H9 (cell line): Measurements from ENCODE around the gene NECTIN4. TPM values are rescaled to one million over a fixed set of nuclear protein-coding genes. Genes with fewer than 3 reads are reported as not detected.

Experiments used
- DNase-seq: peaks from one replicate; pipeline ENCODE4 v3.0.0-alpha.2; 2017
- H2AFZ ChIP-seq: one replicate; pipeline ENCODE4 v1.6.1; 2013; ENCODE audit warnings: mild to moderate bottlenecking, low read length, control low read depth, moderate library complexity
- H2AK5ac ChIP-seq: 2 replicates; pipeline ENCODE4 v1.6.1; 2013; ENCODE audit warnings: low read length, control low read depth, mixed read lengths; ENCODE audit not compliant: insufficient read length
- H2BK120ac ChIP-seq: one replicate; pipeline ENCODE4 v1.6.1; 2013; ENCODE audit warnings: low read depth, mild to moderate bottlenecking, low read length, control low read depth, inconsistent platforms; ENCODE audit not compliant: poor library complexity, severe bottlenecking
- H2BK12ac ChIP-seq: 2 replicates; pipeline ENCODE4 v1.6.1; 2013; ENCODE audit warnings: low read length, control low read depth, mixed read lengths, low read depth; ENCODE audit not compliant: insufficient read length
- H2BK15ac ChIP-seq: 2 replicates; pipeline ENCODE4 v1.6.1; 2013; ENCODE audit warnings: low read depth, low read length, control low read depth
- H2BK20ac ChIP-seq: one replicate; pipeline ENCODE4 v1.6.1; 2013; ENCODE audit warnings: low read depth, mild to moderate bottlenecking, low read length, control low read depth, inconsistent platforms; ENCODE audit not compliant: poor library complexity, severe bottlenecking
- H2BK5ac ChIP-seq: 2 replicates; pipeline ENCODE4 v1.6.1; 2013; ENCODE audit warnings: low read length, control low read depth, mixed read lengths; ENCODE audit not compliant: insufficient read length
- H3K14ac ChIP-seq: 2 replicates; pipeline ENCODE4 v1.6.1; 2013; ENCODE audit warnings: low read length, control low read depth; ENCODE audit not compliant: insufficient read depth
- H3K18ac ChIP-seq: 2 replicates; pipeline ENCODE4 v1.6.1; 2013; ENCODE audit warnings: low read depth, mild to moderate bottlenecking, mixed read lengths, low read length, control low read depth; ENCODE audit not compliant: insufficient read length
- H3K23ac ChIP-seq: 2 replicates; pipeline ENCODE4 v1.6.1; 2013; ENCODE audit warnings: low read length, control low read depth, mixed read lengths, low read depth; ENCODE audit not compliant: insufficient read length
- H3K23me2 ChIP-seq: 2 replicates; pipeline ENCODE4 v1.6.1; 2013; ENCODE audit warnings: low read depth, mild to moderate bottlenecking, mixed read lengths, low read length, control low read depth; ENCODE audit not compliant: insufficient read length, poor library complexity, severe bottlenecking
- H3K27ac ChIP-seq: 2 replicates; pipeline ENCODE4 v1.5.1; 2013; ENCODE audit warnings: low read length, control low read depth, mixed read lengths, low read depth; ENCODE audit not compliant: insufficient read length
- H3K27me3 ChIP-seq: 2 replicates; pipeline ENCODE4 v1.6.1; 2013; ENCODE audit warnings: low read length, control low read depth, inconsistent platforms; ENCODE audit not compliant: insufficient read depth
- H3K4ac ChIP-seq: 2 replicates; pipeline ENCODE4 v1.6.1; 2013; ENCODE audit warnings: low read depth, mild to moderate bottlenecking, control low read depth, inconsistent platforms, low read length, moderate library complexity
- H3K4me1 ChIP-seq: 2 replicates; pipeline ENCODE4 v1.6.1; 2013; ENCODE audit warnings: low read length, control low read depth, inconsistent platforms; ENCODE audit not compliant: insufficient read depth
- H3K4me2 ChIP-seq: 2 replicates; pipeline ENCODE4 v1.6.1; 2013; ENCODE audit warnings: low read length, control low read depth, mixed read lengths; ENCODE audit not compliant: insufficient read length, insufficient read depth
- H3K56ac ChIP-seq: 2 replicates; pipeline ENCODE4 v1.6.1; 2013; ENCODE audit warnings: low read depth, mild to moderate bottlenecking, mixed read lengths, low read length, control low read depth; ENCODE audit not compliant: insufficient read length
- H3K79me1 ChIP-seq: 2 replicates; pipeline ENCODE4 v1.6.1; 2013; ENCODE audit warnings: low read depth, mild to moderate bottlenecking, moderate library complexity, low read length, control low read depth, inconsistent platforms; ENCODE audit not compliant: insufficient read depth, poor library complexity, severe bottlenecking
- H3K79me2 ChIP-seq: 2 replicates; pipeline ENCODE4 v1.6.1; 2013; ENCODE audit warnings: low read length, control low read depth, inconsistent platforms; ENCODE audit not compliant: insufficient read depth
- H3K9ac ChIP-seq: 2 replicates; pipeline ENCODE4 v1.6.1; 2013; ENCODE audit warnings: low read length, control low read depth, mixed read lengths; ENCODE audit not compliant: insufficient read length; ENCODE audit errors: extremely low read depth
- H3K9me3 ChIP-seq: one replicate; pipeline ENCODE4 v1.6.1; 2013; ENCODE audit warnings: low read depth, low read length, inconsistent platforms; ENCODE audit not compliant: control insufficient read depth
- H3T11ph ChIP-seq: one replicate; pipeline ENCODE4 v1.6.1; 2013; ENCODE audit warnings: mild to moderate bottlenecking, low read length, control low read depth, inconsistent platforms
- H4K20me1 ChIP-seq: one replicate; pipeline ENCODE4 v1.6.1; 2013; ENCODE audit not compliant: control insufficient read depth, insufficient read length, insufficient read depth
- H4K5ac ChIP-seq: 2 replicates; pipeline ENCODE4 v1.6.1; 2013; ENCODE audit warnings: low read depth, mild to moderate bottlenecking, mixed read lengths, low read length, control low read depth; ENCODE audit not compliant: insufficient read length
- H4K8ac ChIP-seq: replicated peaks from 2 replicates; pipeline ENCODE4 v1.6.1; 2013; ENCODE audit warnings: low read length, control low read depth, mixed read lengths, low read depth; ENCODE audit not compliant: insufficient read length
- H4K91ac ChIP-seq: 2 replicates; pipeline ENCODE4 v1.6.1; 2013; ENCODE audit warnings: low read depth, mild to moderate bottlenecking, moderate library complexity, mixed read lengths, low read length, control low read depth; ENCODE audit not compliant: insufficient read length
- H3K27ac Mint-ChIP-seq, 3 experiments: 2 replicates in 2 of 3; 3 replicates in 1 of 3; pipeline ENCODE4 v1.8.0; 2020 to 2021; ENCODE audit warnings: mixed read lengths in 3 of 3, mild to moderate bottlenecking in 1 of 3, moderate library complexity in 1 of 3
- H3K27me3 Mint-ChIP-seq: 2 replicates; pipeline ENCODE4 v1.8.0; 2021; ENCODE audit warnings: low read depth, mild to moderate bottlenecking, moderate library complexity, mixed read lengths
- H3K36me3 Mint-ChIP-seq, 3 experiments: 2 replicates in 2 of 3; 3 replicates in 1 of 3; pipeline ENCODE4 v1.8.0; 2020 to 2021; ENCODE audit warnings: low read depth in 3 of 3, mixed read lengths in 3 of 3; ENCODE audit not compliant: insufficient read depth in 1 of 3
- H3K4me1 Mint-ChIP-seq, 2 experiments: 2 replicates each; pipeline ENCODE4 v1.8.0; 2020; ENCODE audit warnings: mixed read lengths in 2 of 2
- H3K4me3 Mint-ChIP-seq, 2 experiments: 2 replicates in 1 of 2; 3 replicates in 1 of 2; pipeline ENCODE4 v1.8.0; 2020 to 2021; ENCODE audit warnings: mild to moderate bottlenecking in 2 of 2, mixed read lengths in 2 of 2, moderate library complexity in 1 of 2
- H3K9me3 Mint-ChIP-seq, 2 experiments: 2 replicates in 1 of 2; 3 replicates in 1 of 2; pipeline ENCODE4 v1.8.0; 2020; ENCODE audit warnings: mild to moderate bottlenecking in 2 of 2, mixed read lengths in 2 of 2, moderate library complexity in 1 of 2
- CTCF ChIP-seq: fragments of 200-600 bp; sonication (generic); conservative IDR thresholded peaks from 3 replicates; pipeline ENCODE4 v1.8.0; 2021; ENCODE audit warnings: antibody characterized with exemption, mild to moderate bottlenecking
- WGBS: extraction: QIAGEN DNeasy Blood & Tissue Kit; methylation state at CpG from one replicate; pipeline ENCODE4 v1.1.7; 2013; ENCODE audit warnings: missing lambda C conversion rate, low lambda C conversion rate, mixed read lengths; ENCODE audit not compliant: insufficient read length; ENCODE audit errors: extremely low coverage; 5-methylcytosine and 5-hydroxymethylcytosine counted together
- total RNA-seq: library from RNA; stranded (reverse); gene quantifications from 2 replicates; pipeline ENCODE4 v1.2.1, GENCODE V29; 2021

Gene NECTIN4
- total RNA-seq, 1 experiment from 2014 or later, result 0.33 TPM

GRCh38 chr1:161096530-161096929 is 7.2 kb upstream of the NECTIN4 start:
- no peak overlapping the region for H3K4me2 ChIP-seq
- H3K18ac ChIP-seq, result no peak overlapping the region
- H2AFZ ChIP-seq, result no peak overlapping the region
- H3K4me1 ChIP-seq, result no peaks in the 10 kb centered on the region
- H3K9me3 ChIP-seq, result no peaks in the 10 kb centered on the region
- no peak overlapping the region for H3K27ac ChIP-seq
- no peak overlapping the region for H2BK120ac ChIP-seq
- H2BK5ac ChIP-seq, result no peak overlapping the region
- TF ChIP-seq CTCF, result no peak
- no peak overlapping the region for H4K8ac ChIP-seq
- H3K56ac ChIP-seq, result no peak overlapping the region
- no peak overlapping the region for H2BK12ac ChIP-seq
- H3K79me1 ChIP-seq, result no peaks in the 10 kb centered on the region
- no peaks in the 10 kb centered on the region; the same call in 1 of the 2 replicates for H3K27me3 ChIP-seq
- WGBS, result no CpG with 5 or more reads among the region's 1 CpG
- no peak overlapping the region for H2BK15ac ChIP-seq
- no peaks in the 10 kb centered on the region for H4K20me1 ChIP-seq
- no peak overlapping the region for H3T11ph ChIP-seq
- H4K5ac ChIP-seq, result no peak overlapping the region
- H4K91ac ChIP-seq, result no peak overlapping the region
- Mint-ChIP-seq H3K27ac (no peak overlapping the region; a peak in 1 of 7 replicates), H3K9me3 (no peaks in the 10 kb centered on the region; a peak in 1 of 5 replicates), H3K4me1 (peaks cover 8 to 9% of the 10 kb centered on the region in 2 experiments), H3K36me3 (peaks cover 3 to 17% (median 17%) of the 10 kb centered on the region in 3 experiments; a peak in 5 of 7 replicates), H3K4me3 (no peak overlapping the region), H3K27me3 (peaks cover 11% of the 10 kb centered on the region)
- H3K14ac ChIP-seq, result no peak overlapping the region
- no peak overlapping the region for H3K9ac ChIP-seq
- H3K23me2 ChIP-seq, result peaks cover 10% of the 10 kb centered on the region
- DNase-seq, result no peak
- H3K23ac ChIP-seq, result no peak overlapping the region
- no peak overlapping the region for H3K4ac ChIP-seq
- H3K79me2 ChIP-seq, result no peaks in the 10 kb centered on the region
- no peak overlapping the region for H2AK5ac ChIP-seq
- no peak overlapping the region for H2BK20ac ChIP-seq
